ENCODE measurements around the gene ROGDI. TPM values are rescaled to one million over a fixed set of nuclear protein-coding genes. Genes with fewer than 3 reads are reported as not detected.

The ROGDI gene
- total and polyA plus RNA-seq, 9 of the 15 experiments (the other 6 are each of a cell fraction or from before 2014, with no cell fraction given): 0.97 to 37.3 (median 16.5) TPM

DNA sequence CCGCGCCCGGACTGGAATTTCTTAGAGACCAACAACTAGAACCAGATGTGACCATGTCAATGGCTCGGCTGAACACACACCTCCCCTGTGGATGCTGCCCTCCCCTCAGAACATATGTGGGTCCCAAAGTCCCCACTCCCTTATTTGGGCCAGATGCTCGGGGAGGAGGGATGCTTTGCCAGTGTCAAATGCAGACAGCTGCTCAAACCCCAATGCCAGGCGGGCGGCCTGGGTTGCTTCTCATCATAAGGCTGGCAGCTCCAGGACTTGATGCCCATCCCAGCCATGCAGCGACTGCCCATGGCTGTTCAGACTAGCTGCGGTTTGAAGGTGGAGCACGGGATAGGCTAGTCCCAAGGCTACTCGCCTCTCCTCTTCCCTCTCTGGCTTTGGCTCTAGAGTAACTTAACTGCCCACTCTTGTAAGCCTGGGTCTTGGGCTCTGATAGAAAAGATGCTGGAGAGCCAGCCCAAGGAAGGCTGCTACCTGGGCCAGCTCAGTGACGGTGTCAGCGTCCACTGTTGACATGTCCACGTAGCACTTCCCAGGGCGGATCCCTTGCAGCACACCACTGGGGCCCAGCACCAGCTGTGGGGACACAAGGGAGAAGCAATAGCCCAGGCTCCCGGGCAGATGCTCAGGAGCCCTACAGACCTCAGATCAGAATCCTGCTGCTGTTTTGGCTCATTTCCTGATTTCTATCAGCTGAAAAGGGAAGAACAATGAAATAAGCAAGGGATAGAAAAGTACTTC lies 11.0 kb upstream of the ROGDI start (continued):
- no peak for TF ChIP-seq ZEB2 (IDR thresholded peaks at IDR 0.05)
- TF ChIP-seq TAF7 (tag; IDR thresholded peaks at IDR 0.05): no peak
- TF ChIP-seq, protein P1, sequence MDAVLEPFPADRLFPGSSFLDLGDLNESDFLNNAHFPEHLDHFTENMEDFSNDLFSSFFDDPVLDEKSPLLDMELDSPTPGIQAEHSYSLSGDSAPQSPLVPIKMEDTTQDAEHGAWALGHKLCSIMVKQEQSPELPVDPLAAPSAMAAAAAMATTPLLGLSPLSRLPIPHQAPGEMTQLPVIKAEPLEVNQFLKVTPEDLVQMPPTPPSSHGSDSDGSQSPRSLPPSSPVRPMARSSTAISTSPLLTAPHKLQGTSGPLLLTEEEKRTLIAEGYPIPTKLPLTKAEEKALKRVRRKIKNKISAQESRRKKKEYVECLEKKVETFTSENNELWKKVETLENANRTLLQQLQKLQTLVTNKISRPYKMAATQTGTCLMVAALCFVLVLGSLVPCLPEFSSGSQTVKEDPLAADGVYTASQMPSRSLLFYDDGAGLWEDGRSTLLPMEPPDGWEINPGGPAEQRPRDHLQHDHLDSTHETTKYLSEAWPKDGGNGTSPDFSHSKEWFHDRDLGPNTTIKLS (IDR thresholded peaks at IDR 0.05; ENCODE audit: borderline replicate concordance, low read depth): no peak

DNA sequence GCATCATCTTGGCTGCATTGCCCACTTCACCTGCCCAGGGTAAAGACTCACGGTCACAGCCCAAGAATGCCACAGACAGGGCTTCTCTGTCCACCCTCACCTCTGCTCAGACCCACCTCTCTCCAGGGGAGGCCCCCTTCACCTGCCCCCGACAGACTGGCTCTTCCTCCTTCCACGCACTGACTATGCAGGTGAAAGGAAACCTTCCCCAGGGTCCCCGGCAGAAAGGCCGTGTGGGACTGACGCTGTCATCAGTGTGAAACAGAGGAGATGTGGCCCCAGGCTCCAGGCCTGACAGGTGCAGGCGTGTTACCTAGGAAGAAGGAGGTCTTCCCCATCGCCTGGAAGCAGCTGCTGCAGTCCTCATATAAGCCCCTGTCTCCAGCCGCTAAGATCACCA lies 9.3 kb upstream of the ROGDI start:
- H2AFZ ChIP-seq (ENCODE audit: low read depth, low read length): no peak overlapping the region
- in situ Hi-C loops (cut with MboI): no loop called here
- no peaks in the 10 kb centered on the region for H3K9me3 ChIP-seq (replicated peaks; ENCODE audit: control insufficient read depth, insufficient read depth, low read depth, low read length)
- 85% methylated on average over 5 of the region's 9 CpGs for WGBS (ENCODE audit: insufficient coverage, low coverage, missing lambda C conversion rate)
- peaks cover 0 to 3% of the 10 kb centered on the region in 2 experiments; a peak in 2 of 5 replicates for H3K4me1 ChIP-seq (replicated peaks in 1 of 2; ENCODE audit: control insufficient read depth in 2 of 2, insufficient read depth in 2 of 2, low read length in 2 of 2)
- no TSS peak for BruUV-seq (replicated peaks)
- no peaks in the 10 kb centered on the region; the same call in 1 of the 2 replicates for H4K20me1 ChIP-seq (replicated peaks; ENCODE audit: control insufficient read depth, insufficient read depth, low read length)
- no peaks in the 10 kb centered on the region for H3K9me1 ChIP-seq (ENCODE audit: control insufficient read depth, insufficient read depth, low read length)
- DNase-seq (ENCODE audit: extremely low read depth in 1 of 4, low spot score in 3 of 4) (no peak), ATAC-seq (no peak), FAIRE-seq (no peak)
- H3K9ac ChIP-seq (ENCODE audit: insufficient read depth in 1 of 2, low read depth in 2 of 2, low read length in 2 of 2): peak overlapping the region in 1 of 2 experiments; percentile 22; a peak in 1 of 4 replicates
- ChIA-PET POLR2A (interaction anchor here (0.5 to 0.7 kb wide), 3 partner anchors 15 to 515 kb away, joined by 3 read pairs; no protein-coding TSS in a partner anchor), CTCF (ENCODE audit: low intra/inter-chr PET ratio) (no interaction called here)
- no peak overlapping the region for H3K4me3 ChIP-seq
- TF ChIP-seq POLR2AphosphoS2 (IDR thresholded peaks at IDR 0.05; ENCODE audit: low read length) (0 out of 2 replicates have a peak, but pooled peaks have one; percentile 57), SAFB2 (IDR thresholded peaks at IDR 0.05; ENCODE audit: borderline replicate concordance, low read depth, low read length, severe bottlenecking) (no peak), CXXC5 (CRISPR knock-in tag; IDR thresholded peaks at IDR 0.05) (no peak)
- H3K27ac ChIP-seq (ENCODE audit: extremely low read depth, low read depth, low read length): no peak overlapping the region
- H3K27me3 ChIP-seq (ENCODE audit: control insufficient read depth in 2 of 2, insufficient read depth in 2 of 2, low read length in 2 of 2): no peaks in the 10 kb centered on the region
- no peaks in the 10 kb centered on the region for H3K79me2 ChIP-seq (ENCODE audit: control insufficient read depth, insufficient read depth, low read length)
- intact Hi-C loops (cut with micrococcal nuclease): no loop called here
- H3K36me3 ChIP-seq (ENCODE audit: control insufficient read depth, insufficient read depth, low read length): peaks cover 83% of the 10 kb centered on the region
- no peak overlapping the region for H3K4me2 ChIP-seq (ENCODE audit: insufficient read depth, low read length)

Measured in K562 (cell line).